Activated naive CD8-positive, alpha-beta T cell treated with anti-CD3 and anti-CD28 coated beads, Interleukin-2, amount 10 ng/mL, durations not matched to agents 7 days and 5 days (primary cell): ENCODE data around the gene HSPD1. TPM values are rescaled to one million over a fixed set of nuclear protein-coding genes. Genes with fewer than 3 reads are reported as not detected.

Experiments used
- ATAC-seq: fragments of 150-1000 bp; cut with Tn5 transposase; one replicate; pipeline ENCODE4 v1.10.0; 2021; ENCODE audit warnings: low read depth, moderate library complexity
- POLR2A ChIA-PET: fragments of 350-600 bp; sonication (Branson Sonifier 250); formaldehyde crosslinking; loops from one replicate; lab custom pipeline; 2021; ENCODE audit warnings: antibody characterized with exemption; lab: Charles Lee
- DNase-seq: peaks from one replicate; pipeline ENCODE4 v3.0.0; 2021
- H3K27ac Mint-ChIP-seq: one replicate; pipeline ENCODE4 v1.8.0; 2022; ENCODE audit warnings: mild to moderate bottlenecking, mixed read lengths
- H3K27me3 Mint-ChIP-seq: one replicate; pipeline ENCODE4 v1.8.0; 2022; ENCODE audit warnings: mild to moderate bottlenecking, moderate library complexity, mixed read lengths
- H3K36me3 Mint-ChIP-seq: one replicate; pipeline ENCODE4 v1.8.0; 2021; ENCODE audit warnings: mild to moderate bottlenecking, mixed read lengths
- H3K4me1 Mint-ChIP-seq: one replicate; pipeline ENCODE4 v1.8.0; 2021; ENCODE audit warnings: mixed read lengths
- H3K4me3 Mint-ChIP-seq: one replicate; pipeline ENCODE4 v1.8.0; 2022; ENCODE audit warnings: mild to moderate bottlenecking, moderate library complexity, mixed read lengths
- H3K9me3 Mint-ChIP-seq: one replicate; pipeline ENCODE4 v1.8.0; 2021; ENCODE audit warnings: mixed read lengths
- total RNA-seq, 2 experiments: library from RNA; stranded (reverse); gene quantifications; one replicate each; pipeline ENCODE4 v1.2.3, GENCODE V29; 2021

HSPD1 gene
- 100 to 1,000 TPM; 190 to 195 TPM for total RNA-seq

GRCh38 chr2:197499594-197500502, at the start of gene HSPD1, which contains the start of gene HSPE1:
Gene HSPD1 (minus strand): TSS chr2:197499840. CDS start chr2:197498848, 992 bp downstream.
Gene HSPE1 (plus strand): TSS chr2:197500379. CDS start chr2:197500437, 58 bp downstream.
- Mint-ChIP-seq H3K27ac (peak within 1 kb of the TSS; percentile 97), H3K9me3 (no peaks in the 10 kb centered on the region), H3K36me3 (peaks cover 41% of the 10 kb centered on the region), H3K27me3 (no peaks in the 10 kb centered on the region), H3K4me3 (peak within 1 kb of the TSS; percentile 91), H3K4me1 (peaks cover 41% of the 10 kb centered on the region)
- peak; percentile 84 for ATAC-seq
- peak; percentile 96 for DNase-seq
- POLR2A ChIA-PET: interaction anchor here (0.6 to 5.1 kb wide), 18 partner anchors 8 to 1329 kb away, joined by 3 to 121 read pairs (median 4); partner anchors contain the start of genes COQ10B, MARS2, MOB4 and SF3B1

- H3K27me3 Mint-ChIP-seq: no peaks in the 10 kb centered on the region
- H3K27ac Mint-ChIP-seq: no peak overlapping the region
- ATAC-seq: no peak
- no peak overlapping the region for H3K4me3 Mint-ChIP-seq
- H3K9me3 Mint-ChIP-seq: no peaks in the 10 kb centered on the region
- DNase-seq: no peak
- POLR2A ChIA-PET: no interaction called here
- H3K36me3 Mint-ChIP-seq: peaks cover 22% of the 10 kb centered on the region
- H3K4me1 Mint-ChIP-seq: peaks cover 2% of the 10 kb centered on the region
Measured at GRCh38 chr2:197548582-197548981, 48.9 kb upstream of the HSPD1 start.

- POLR2A ChIA-PET: no interaction called here
- no peaks in the 10 kb centered on the region for H3K9me3 Mint-ChIP-seq
- H3K27me3 Mint-ChIP-seq: no peaks in the 10 kb centered on the region
- H3K36me3 Mint-ChIP-seq: peaks cover 26% of the 10 kb centered on the region
- peaks cover 2% of the 10 kb centered on the region for H3K4me1 Mint-ChIP-seq
- H3K27ac Mint-ChIP-seq: no peak overlapping the region
- no peak overlapping the region for H3K4me3 Mint-ChIP-seq
- ATAC-seq (no peak), DNase-seq (no peak)
Measured at GRCh38 chr2:197547163-197547900, 47.7 kb upstream of the HSPD1 start.

GRCh38 chr2:197543206-197543605, 43.6 kb upstream of the HSPD1 start:
- DNase-seq: no peak
- H3K27me3 Mint-ChIP-seq: no peaks in the 10 kb centered on the region
- H3K9me3 Mint-ChIP-seq: no peaks in the 10 kb centered on the region
- POLR2A ChIA-PET: no interaction called here
- H3K4me1 Mint-ChIP-seq: peaks cover 3% of the 10 kb centered on the region
- ATAC-seq: no peak
- H3K4me3 Mint-ChIP-seq: no peak overlapping the region
- H3K36me3 Mint-ChIP-seq: peaks cover 35% of the 10 kb centered on the region
- H3K27ac Mint-ChIP-seq: no peak overlapping the region

- ATAC-seq (no peak), DNase-seq (no peak)
- peaks cover 48% of the 10 kb centered on the region for H3K36me3 Mint-ChIP-seq
- no peak overlapping the region for H3K4me3 Mint-ChIP-seq
- H3K27ac Mint-ChIP-seq: no peak overlapping the region
- no peaks in the 10 kb centered on the region for H3K27me3 Mint-ChIP-seq
- no peaks in the 10 kb centered on the region for H3K9me3 Mint-ChIP-seq
- POLR2A ChIA-PET: no interaction called here
- H3K4me1 Mint-ChIP-seq: peaks cover 7% of the 10 kb centered on the region
Measured at GRCh38 chr2:197539734-197540133, 40.1 kb upstream of the HSPD1 start.

- H3K4me3 Mint-ChIP-seq: no peak overlapping the region
- no peaks in the 10 kb centered on the region for H3K9me3 Mint-ChIP-seq
- H3K27ac Mint-ChIP-seq: no peak overlapping the region
- H3K36me3 Mint-ChIP-seq: peaks cover 58% of the 10 kb centered on the region
- DNase-seq (no peak), ATAC-seq (no peak)
- no peaks in the 10 kb centered on the region for H3K27me3 Mint-ChIP-seq
- H3K4me1 Mint-ChIP-seq: peaks cover 16% of the 10 kb centered on the region
- POLR2A ChIA-PET: no interaction called here
Measured at GRCh38 chr2:197538412-197538811, 38.8 kb upstream of the HSPD1 start.

GRCh38 chr2:197517150-197517549, 17.5 kb upstream of the HSPD1 start:
- Mint-ChIP-seq H3K27ac (peak overlapping the region; percentile 37), H3K4me1 (peaks cover 18% of the 10 kb centered on the region), H3K27me3 (no peaks in the 10 kb centered on the region), H3K9me3 (peaks cover 10% of the 10 kb centered on the region), H3K4me3 (peak overlapping the region; percentile 91), H3K36me3 (peaks cover 27% of the 10 kb centered on the region)
- ATAC-seq: no peak
- DNase-seq: no peak
- POLR2A ChIA-PET: interaction anchor here (1.8 to 6.7 kb wide), 7 partner anchors 8 to 188 kb away, joined by 7 to 121 read pairs (median 11); partner anchors contain the start of genes COQ10B, HSPD1, HSPE1 and MARS2

- Mint-ChIP-seq H3K36me3 (peaks cover 21% of the 10 kb centered on the region), H3K27me3 (no peaks in the 10 kb centered on the region), H3K27ac (peak overlapping the region; percentile 85), H3K4me1 (peaks cover 18% of the 10 kb centered on the region), H3K4me3 (peak overlapping the region; percentile 91), H3K9me3 (peaks cover 7% of the 10 kb centered on the region)
- ATAC-seq (no peak), DNase-seq (no peak)
- POLR2A ChIA-PET: interaction anchor here (1.0 to 6.7 kb wide), 11 partner anchors 9 to 717 kb away, joined by 3 to 121 read pairs (median 11); partner anchors contain the start of genes COQ10B, GTF3C3, HSPD1 and HSPE1
Measured at GRCh38 chr2:197516393-197516761, 16.7 kb upstream of the HSPD1 start.

- peak; percentile 94 for ATAC-seq
Measured at GRCh38 chr2:197515739-197516392, 16.2 kb upstream of the HSPD1 start, which contains the start of gene MOB4. Gene MOB4 (plus strand): TSS chr2:197516066. CDS start chr2:197516087, 21 bp downstream.

GRCh38 chr2:197515315-197515738, 15.7 kb upstream of the HSPD1 start:
- H3K4me1 Mint-ChIP-seq: peaks cover 18% of the 10 kb centered on the region
- POLR2A ChIA-PET: interaction anchor here (1.0 to 6.7 kb wide), 10 partner anchors 10 to 716 kb away, joined by 4 to 121 read pairs (median 11); partner anchors contain the start of genes COQ10B, GTF3C3, HSPD1 and HSPE1
- ATAC-seq (peak; percentile 13), DNase-seq (no peak)
- H3K9me3 Mint-ChIP-seq: peaks cover under 1% of the 10 kb centered on the region
- peak overlapping the region; percentile 91 for H3K4me3 Mint-ChIP-seq
- peak overlapping the region; percentile 85 for H3K27ac Mint-ChIP-seq
- no peaks in the 10 kb centered on the region for H3K27me3 Mint-ChIP-seq
- H3K36me3 Mint-ChIP-seq: peaks cover 12% of the 10 kb centered on the region

More at GRCh38 chr2:197515739-197516392, 16.2 kb upstream of the HSPD1 start, which contains the start of gene MOB4:
- H3K4me1 Mint-ChIP-seq: peaks cover 18% of the 10 kb centered on the region
- POLR2A ChIA-PET: interaction anchor here (1.0 to 6.7 kb wide), 11 partner anchors 10 to 717 kb away, joined by 3 to 121 read pairs (median 11); partner anchors contain the start of genes COQ10B, GTF3C3, HSPD1 and HSPE1
- H3K27ac Mint-ChIP-seq: peak within 1 kb of the TSS; percentile 85
- no peaks in the 10 kb centered on the region for H3K27me3 Mint-ChIP-seq
- H3K9me3 Mint-ChIP-seq: peaks cover 4% of the 10 kb centered on the region
- H3K36me3 Mint-ChIP-seq: peaks cover 16% of the 10 kb centered on the region
- H3K4me3 Mint-ChIP-seq: peak within 1 kb of the TSS; percentile 91
- DNase-seq: peak; percentile 98

GRCh38 chr2:197514754-197515153, 15.1 kb upstream of the HSPD1 start:
- Mint-ChIP-seq H3K4me1 (peaks cover 18% of the 10 kb centered on the region), H3K27ac (peak overlapping the region; percentile 85), H3K4me3 (peak overlapping the region; percentile 91), H3K9me3 (no peaks in the 10 kb centered on the region), H3K27me3 (no peaks in the 10 kb centered on the region), H3K36me3 (peaks cover 8% of the 10 kb centered on the region)
- POLR2A ChIA-PET: interaction anchor here (1.0 to 6.7 kb wide), 7 partner anchors 10 to 715 kb away, joined by 4 to 121 read pairs (median 12); partner anchors contain the start of genes COQ10B, GTF3C3, HSPD1 and HSPE1
- ATAC-seq: no peak
- no peak for DNase-seq

- no peaks in the 10 kb centered on the region for H3K27me3 Mint-ChIP-seq
- no peaks in the 10 kb centered on the region for H3K9me3 Mint-ChIP-seq
- POLR2A ChIA-PET: interaction anchor here (1.0 to 6.7 kb wide), 2 partner anchors 9 to 14 kb away, joined by 3 to 121 read pairs; partner anchors contain the start of genes HSPD1 and HSPE1
- H3K36me3 Mint-ChIP-seq: peaks cover 3% of the 10 kb centered on the region
- H3K4me3 Mint-ChIP-seq: no peak overlapping the region
- ATAC-seq: no peak
- H3K4me1 Mint-ChIP-seq: peaks cover 14% of the 10 kb centered on the region
- H3K27ac Mint-ChIP-seq: no peak overlapping the region
- no peak for DNase-seq
Measured at GRCh38 chr2:197513915-197514314, 14.3 kb upstream of the HSPD1 start.
